Anterior cingulate cortex (tissue), 58 donors: ENCODE results near the gene NEK10.

Experiments used
- DNase-seq, 58 donors: peaks; one replicate each; lab custom pipeline; 2025; lab: John Stamatoyannopoulos, UW

The NEK10 gene

DNA sequence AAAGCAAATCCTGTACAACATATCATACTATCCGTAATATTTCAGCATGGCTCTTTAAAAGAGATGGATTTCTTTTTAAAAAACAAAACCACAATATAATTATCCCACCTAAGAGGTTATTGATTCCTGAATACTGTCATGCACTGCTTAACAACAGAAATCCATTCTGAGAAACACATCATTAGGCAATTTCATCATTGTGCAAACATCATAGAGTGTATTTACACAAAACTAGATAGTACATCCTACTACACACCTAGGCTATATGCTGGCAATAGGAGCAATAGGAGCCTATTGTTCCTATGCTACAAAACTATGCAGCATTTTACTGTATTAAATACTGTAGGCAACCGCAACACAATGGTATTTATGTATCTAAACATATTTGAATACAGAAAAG lies 242.0 kb downstream of the NEK10 start:
- no peak for DNase-seq

GRCh38 chr3:27125821-27126501 lies 243.2 kb downstream of the NEK10 start:
- no peak for DNase-seq

DNA sequence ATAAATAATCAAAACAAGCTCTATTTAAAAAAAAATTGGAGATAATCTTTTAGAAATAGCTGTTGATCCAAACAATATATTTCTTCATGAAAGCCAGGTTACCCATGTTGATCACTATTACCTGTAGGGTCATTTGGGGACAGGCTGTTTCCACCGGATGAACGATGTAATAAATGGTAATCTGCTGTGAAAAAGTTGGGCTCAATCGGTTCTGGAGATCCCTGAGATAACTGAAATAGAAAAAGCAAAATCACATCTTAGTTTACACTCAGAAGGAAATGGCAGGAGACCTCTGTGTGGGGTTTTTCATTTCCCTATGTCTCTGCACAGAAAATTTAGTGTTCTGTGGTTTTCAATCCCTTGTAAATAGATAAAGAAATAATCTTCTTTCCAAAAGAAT lies 249.5 kb downstream of the NEK10 start:
- no peak for DNase-seq

- DNase-seq, result no peak
Measured at GRCh38 chr3:27115352-27115751, 253.8 kb downstream of the NEK10 start.

DNA sequence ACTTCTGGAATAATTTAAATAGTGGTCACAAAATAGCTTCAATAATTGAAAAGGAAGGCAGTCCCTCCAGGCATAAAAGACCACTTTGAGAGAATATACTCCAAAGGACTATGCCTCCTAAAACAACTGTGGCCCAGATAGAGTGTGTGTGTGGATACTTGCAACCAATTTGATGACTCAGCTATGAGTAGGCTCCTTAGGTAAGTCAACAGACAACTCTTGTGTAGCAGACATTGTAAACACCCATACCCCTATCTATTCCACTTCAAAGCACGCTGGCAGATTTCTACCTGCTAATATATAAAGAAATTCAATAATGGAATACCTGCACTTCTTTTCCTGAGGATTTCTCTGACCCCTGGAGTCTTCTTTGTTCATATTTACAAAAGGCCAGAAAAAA lies 254.5 kb downstream of the NEK10 start:
- no peak for DNase-seq

- DNase-seq, result no peak
Measured at GRCh38 chr3:27114129-27114528, 255.1 kb downstream of the NEK10 start.

GRCh38 chr3:27110020-27110419 lies 259.2 kb downstream of the NEK10 start:
- DNase-seq, result no peak

DNA sequence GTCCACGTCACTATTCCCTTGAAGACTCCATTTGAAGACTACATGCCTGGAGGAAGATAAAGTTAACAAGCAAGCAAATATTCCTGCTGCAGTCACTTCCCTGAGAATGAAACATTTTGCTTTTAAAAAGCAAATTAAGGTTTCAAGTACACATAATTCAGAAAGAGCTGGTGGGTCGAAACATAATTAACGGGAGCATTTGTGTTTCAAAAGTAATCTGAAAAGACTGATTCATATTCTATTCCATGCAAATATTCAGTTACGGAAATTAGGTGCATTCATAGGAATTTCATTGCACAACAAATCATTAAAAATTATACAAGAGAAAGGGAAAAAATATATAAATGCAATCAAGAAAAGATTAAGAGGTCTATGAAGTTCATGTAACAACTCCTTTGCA lies 260.9 kb downstream of the NEK10 start:
- no peak for DNase-seq

GRCh38 chr3:27105904-27106303 lies 263.3 kb downstream of the NEK10 start:
- peak in 2 of 58 donors; percentile 1 to 2 for DNase-seq

GRCh38 chr3:27097182-27097581 lies 272.0 kb downstream of the NEK10 start:
- no peak for DNase-seq

- no peak for DNase-seq
Measured at GRCh38 chr3:27095553-27096222, 273.5 kb downstream of the NEK10 start.

DNA sequence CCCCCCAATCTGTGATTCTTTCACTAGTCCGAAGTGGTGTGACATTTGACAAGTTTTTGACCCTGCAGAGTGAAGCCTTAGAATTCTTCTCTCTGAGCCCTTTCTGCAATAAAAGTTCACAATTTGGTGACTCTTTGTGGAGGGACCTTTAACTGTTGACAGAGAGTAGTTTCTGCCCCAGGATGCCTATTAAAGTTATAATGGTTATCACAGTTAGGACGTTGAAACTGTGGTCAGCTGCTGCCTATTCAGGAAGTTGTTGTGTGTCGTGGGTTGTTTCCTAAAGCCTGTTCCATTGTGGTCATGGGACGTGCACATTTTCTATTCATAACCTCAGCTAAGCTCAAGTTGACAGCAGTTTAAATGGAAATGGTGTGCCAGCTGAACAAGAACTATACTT lies 274.5 kb downstream of the NEK10 start:
- DNase-seq, result no peak

- DNase-seq, result no peak
Measured at GRCh38 chr3:27093771-27094170, 275.4 kb downstream of the NEK10 start.

DNA sequence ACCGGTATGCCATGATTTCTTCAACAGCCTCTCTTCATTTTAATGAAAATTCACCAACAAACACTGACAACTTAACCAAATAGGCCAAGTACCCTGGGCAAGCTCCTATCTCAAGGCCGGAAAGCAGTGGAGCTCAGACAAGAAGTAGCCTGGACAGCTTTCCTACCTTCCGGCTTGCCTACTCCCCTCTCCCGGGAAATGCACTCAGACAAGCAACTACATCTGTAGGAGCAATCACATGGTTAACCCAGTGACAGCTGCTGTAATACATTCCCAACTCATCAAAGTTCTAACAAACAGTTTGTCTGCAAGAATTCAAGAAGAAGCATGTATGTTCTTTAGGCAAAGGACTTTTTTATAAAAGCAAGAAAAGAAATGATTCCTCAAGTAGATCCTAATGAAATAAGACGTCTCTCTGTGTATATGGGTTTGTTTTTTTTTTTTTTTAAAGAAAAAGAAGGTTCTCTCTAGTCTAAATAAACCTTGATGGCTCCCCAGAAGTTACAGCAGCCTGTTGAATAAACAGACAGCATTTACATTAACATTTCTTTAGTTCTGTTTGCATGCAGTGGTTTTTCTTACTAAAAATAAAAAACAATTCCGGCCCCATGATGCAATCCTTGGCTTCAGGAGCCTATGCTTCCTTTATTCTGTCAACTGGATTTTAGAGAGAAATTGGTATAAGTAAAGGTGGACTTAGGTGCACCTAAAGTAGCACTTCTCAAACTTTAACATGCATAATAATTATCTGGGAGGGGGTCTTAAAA lies 278.7 kb downstream of the NEK10 start:
- no peak for DNase-seq

DNA sequence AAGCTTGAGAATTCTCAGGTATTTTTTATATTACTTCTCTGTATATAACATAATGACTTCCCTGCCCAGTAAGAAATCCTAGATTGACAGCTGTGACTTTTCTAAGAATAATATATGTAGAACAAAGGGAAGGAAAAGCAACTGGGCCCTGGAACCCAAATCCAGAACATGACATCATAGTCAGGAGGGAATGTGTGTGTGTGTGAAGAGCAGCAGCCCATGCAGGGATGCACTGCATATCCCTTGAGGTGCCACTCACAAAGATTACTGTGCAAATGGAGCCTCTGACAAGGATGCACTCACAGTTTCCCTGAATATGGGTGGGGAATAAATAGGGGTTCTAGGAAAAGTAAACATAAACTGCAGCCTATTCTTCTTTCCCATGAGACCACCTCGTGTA lies 279.5 kb downstream of the NEK10 start:
- DNase-seq, result no peak

DNA sequence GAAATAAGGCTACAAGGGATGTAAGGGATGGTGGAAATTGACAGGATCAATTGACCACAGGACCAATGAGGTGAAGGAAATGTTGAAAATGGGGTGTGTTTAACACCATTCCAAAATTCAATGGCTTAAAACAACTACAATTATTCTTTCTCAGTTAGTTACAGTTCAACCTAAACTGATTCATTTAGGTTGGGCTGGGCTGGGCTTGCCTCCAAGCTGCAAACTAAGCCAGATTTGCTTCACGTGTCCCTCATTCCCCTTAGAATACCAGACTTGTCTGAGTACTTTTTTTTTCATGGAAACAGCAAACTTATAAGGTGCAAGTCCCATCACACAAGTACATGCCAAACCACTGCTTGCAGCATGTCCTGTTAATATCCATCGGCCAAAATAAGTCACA lies 280.1 kb downstream of the NEK10 start:
- no peak for DNase-seq

DNA sequence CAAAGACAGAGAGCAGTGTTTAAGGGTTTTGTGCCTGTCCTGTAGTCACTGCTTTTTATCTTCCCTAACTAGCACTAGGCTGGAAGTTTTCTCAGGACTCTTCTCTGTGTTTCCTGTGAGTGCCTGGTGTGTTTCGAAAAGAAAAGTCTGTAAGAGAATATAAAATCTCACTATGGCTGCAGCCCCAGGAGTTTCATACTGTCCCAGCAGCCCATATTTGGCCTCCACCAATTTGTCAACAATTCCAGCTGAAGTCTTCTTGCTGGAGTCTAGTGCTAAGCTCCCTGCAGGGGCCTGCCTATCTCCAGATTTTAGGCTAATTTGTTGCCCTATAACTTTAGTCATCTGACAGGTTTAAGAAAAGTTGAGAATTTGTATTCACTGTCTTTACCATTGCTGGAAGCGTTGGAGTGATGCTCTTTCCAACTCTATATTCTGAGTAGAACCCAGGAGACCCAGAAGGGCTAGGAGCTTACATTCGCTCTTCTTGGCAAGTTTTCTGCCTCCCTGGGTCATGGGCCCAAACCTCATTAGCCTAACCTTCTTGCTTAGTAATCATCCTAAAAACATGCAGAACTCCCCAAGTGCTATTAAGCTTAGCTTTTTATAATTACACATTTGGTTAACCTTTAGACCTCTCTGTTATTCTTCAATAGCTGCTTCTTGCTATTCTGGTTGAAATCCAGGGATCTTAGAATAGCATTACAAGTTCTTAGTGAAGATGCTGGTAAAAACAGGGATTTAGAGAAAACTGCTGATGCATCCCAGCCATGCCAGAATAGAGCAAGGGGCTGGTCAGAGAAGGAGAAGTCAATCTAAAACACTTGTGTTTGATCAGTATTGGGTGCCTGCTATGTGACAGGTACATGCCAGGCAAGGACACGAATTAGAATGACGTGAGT lies 283.1 kb downstream of the NEK10 start:
- no peak for DNase-seq

- no peak for DNase-seq
Measured at GRCh38 chr3:27081992-27082607, 287.1 kb downstream of the NEK10 start.

GRCh38 chr3:27081566-27081965 lies 287.6 kb downstream of the NEK10 start:
- DNase-seq, result peak in 3 of 58 donors; percentile 1 to 13 (median 3)

GRCh38 chr3:27080258-27080525 lies 289.0 kb downstream of the NEK10 start:
- no peak for DNase-seq
